IMR-90 (cell line): ENCODE measurements around the gene DHX57. TPM values are rescaled to one million over a fixed set of nuclear protein-coding genes. Genes with fewer than 3 reads are reported as not detected.
A peak's percentile ranks its signal among the peaks of the same experiment; 100 is the strongest.

Experiments
- ATAC-seq: fragments of 200-7000 bp; cut with Tn5 transposase; 2 replicates; pipeline ENCODE4 v1.9.1; 2020; ENCODE audit warnings: low read depth, mild to moderate bottlenecking, moderate library complexity
- BruUV-seq: library from RNA; stranded (reverse); fragments of 400-500 nt; replicated peaks from 2 replicates; lab custom pipeline; 2021; lab: Mats Ljungman, UMichigan
- CTCF ChIA-PET: fragments of 300-600 bp; formaldehyde crosslinking; extraction: SDS; loops from one replicate; lab custom pipeline; 2021; ENCODE audit warnings: antibody characterized with exemption; lab: Yijun Ruan, JAX
- POLR2A ChIA-PET: fragments of 300-600 bp; sonication (Branson Sonifier 250); formaldehyde crosslinking; loops from one replicate; lab custom pipeline; 2022; ENCODE audit warnings: antibody characterized with exemption; ENCODE audit not compliant: unreplicated experiment; lab: Charles Lee
- DNase-seq: peaks from one replicate; pipeline ENCODE4 v3.0.0; 2013
- H2AFZ ChIP-seq: replicated peaks from 2 replicates; pipeline ENCODE3; 2013; ENCODE audit warnings: low read length, mild to moderate bottlenecking; ENCODE audit not compliant: poor library complexity
- H2AK5ac ChIP-seq: 2 replicates; pipeline ENCODE4 v1.6.1; 2013; ENCODE audit warnings: low read depth, low read length, inconsistent platforms
- H2AK9ac ChIP-seq: replicated peaks from 2 replicates; pipeline ENCODE3; 2013; ENCODE audit warnings: mild to moderate bottlenecking, low read depth, low read length, moderate library complexity; ENCODE audit not compliant: poor library complexity
- H2BK120ac ChIP-seq: 2 replicates; pipeline ENCODE4 v1.6.1; 2013; ENCODE audit warnings: low read depth, low read length, inconsistent platforms
- H2BK15ac ChIP-seq: 3 replicates; pipeline ENCODE4 v1.6.1; 2013; ENCODE audit warnings: low read depth, low read length, inconsistent platforms
- H2BK20ac ChIP-seq: 2 replicates; pipeline ENCODE4 v1.6.1; 2013; ENCODE audit warnings: low read depth, mild to moderate bottlenecking, inconsistent platforms, low read length, moderate library complexity
- H2BK5ac ChIP-seq: 2 replicates; pipeline ENCODE4 v1.6.1; 2013; ENCODE audit warnings: mild to moderate bottlenecking, low read depth, low read length, inconsistent platforms; ENCODE audit not compliant: poor library complexity, severe bottlenecking
- H3K14ac ChIP-seq: replicated peaks from 2 replicates; pipeline ENCODE4 v1.6.1; 2013; ENCODE audit warnings: low read depth, low read length, inconsistent platforms
- H3K18ac ChIP-seq: 2 replicates; pipeline ENCODE4 v1.6.1; 2013; ENCODE audit warnings: low read depth, low read length, control low read depth
- H3K23ac ChIP-seq: 2 replicates; pipeline ENCODE4 v1.6.1; 2013; ENCODE audit warnings: low read depth, low read length, inconsistent platforms
- H3K27ac ChIP-seq: 2 replicates; pipeline ENCODE4 v1.5.1; 2013; ENCODE audit warnings: mild to moderate bottlenecking, control low read depth, low read length; ENCODE audit not compliant: insufficient read depth
- H3K27me3 ChIP-seq: 2 replicates; pipeline ENCODE4 v1.6.1; 2013; ENCODE audit warnings: low read length; ENCODE audit not compliant: control insufficient read depth, insufficient read depth
- H3K36me3 ChIP-seq: 2 replicates; pipeline ENCODE4 v1.6.1; 2013; ENCODE audit warnings: low read length, mixed read lengths; ENCODE audit not compliant: control insufficient read depth, insufficient read depth
- H3K4ac ChIP-seq: 2 replicates; pipeline ENCODE4 v1.6.1; 2013; ENCODE audit warnings: low read depth, low read length, inconsistent platforms
- H3K4me1 ChIP-seq: 2 replicates; pipeline ENCODE4 v1.6.1; 2013; ENCODE audit warnings: low read length, mixed read lengths; ENCODE audit not compliant: control insufficient read depth, insufficient read depth
- H3K4me2 ChIP-seq: 2 replicates; pipeline ENCODE4 v1.6.1; 2013; ENCODE audit warnings: low read depth, mild to moderate bottlenecking, control low read depth, low read length, moderate library complexity
- H3K4me3 ChIP-seq: 2 replicates; pipeline ENCODE4 v1.5.1; 2013; ENCODE audit warnings: low read depth, mild to moderate bottlenecking, control low read depth, low read length, moderate library complexity; ENCODE audit not compliant: insufficient read depth
- H3K56ac ChIP-seq: 2 replicates; pipeline ENCODE4 v1.6.1; 2013; ENCODE audit warnings: low read length, inconsistent platforms; ENCODE audit not compliant: insufficient read depth; ENCODE audit errors: extremely low read depth
- H3K79me1 ChIP-seq, 2 experiments: 2 replicates each; pipeline ENCODE4 v1.6.1; 2013; ENCODE audit warnings: low read length in 2 of 2, inconsistent platforms in 1 of 2, low read depth in 1 of 2
- H3K9ac ChIP-seq: 2 replicates; pipeline ENCODE4 v1.6.1; 2013; ENCODE audit warnings: low read depth, low read length, control low read depth
- H3K9me1 ChIP-seq: 2 replicates; pipeline ENCODE4 v1.6.1; 2013; ENCODE audit warnings: low read length, inconsistent platforms; ENCODE audit not compliant: insufficient read depth
- H3K9me3 ChIP-seq: 2 replicates; pipeline ENCODE4 v1.6.1; 2013; ENCODE audit warnings: low read length; ENCODE audit not compliant: control insufficient read depth, insufficient read depth
- H4K20me1 ChIP-seq: 2 replicates; pipeline ENCODE4 v1.6.1; 2013; ENCODE audit warnings: low read length, inconsistent platforms; ENCODE audit not compliant: insufficient read depth
- H4K5ac ChIP-seq: 2 replicates; pipeline ENCODE4 v1.6.1; 2013; ENCODE audit warnings: mild to moderate bottlenecking, low read depth, low read length, control low read depth
- H4K8ac ChIP-seq, 2 experiments: 2 replicates each; pipeline ENCODE4 v1.6.1; 2013; ENCODE audit warnings: low read depth in 2 of 2, low read length in 2 of 2, control low read depth in 1 of 2, inconsistent platforms in 1 of 2
- H4K91ac ChIP-seq: 2 replicates; pipeline ENCODE4 v1.6.1; 2013; ENCODE audit warnings: low read depth, low read length, inconsistent platforms; ENCODE audit not compliant: insufficient read depth
- BHLHE40 ChIP-seq: fragments of 150-350 bp; IDR thresholded peaks from 2 replicates; pipeline ENCODE4 v1.6.1; 2016; ENCODE audit warnings: mild to moderate bottlenecking, low read depth, low read length
- CEBPB ChIP-seq: IDR thresholded peaks from 2 replicates; pipeline ENCODE4 v1.6.1; 2012; ENCODE audit warnings: low read depth, low read length, improper control_type of control experiment
- CHD1 ChIP-seq: IDR thresholded peaks from 2 replicates; pipeline ENCODE4 v1.6.1; 2012; ENCODE audit warnings: low read depth, low read length, improper control_type of control experiment
- CTCF ChIP-seq: conservative IDR thresholded peaks from 2 replicates; pipeline ENCODE4 v1.5.1; 2012; ENCODE audit warnings: mild to moderate bottlenecking, low read depth, low read length, improper control_type of control experiment
- ELK1 ChIP-seq: fragments of 150-350 bp; IDR thresholded peaks from 2 replicates; pipeline ENCODE4 v1.6.1; 2016; ENCODE audit warnings: low read depth, mild to moderate bottlenecking, low read length, moderate library complexity, borderline replicate concordance
- FOS ChIP-seq: fragments of 150-350 bp; IDR thresholded peaks from 2 replicates; pipeline ENCODE4 v1.6.1; 2016; ENCODE audit warnings: low read depth, low read length
- MAFK ChIP-seq: IDR thresholded peaks from 2 replicates; pipeline ENCODE4 v1.6.1; 2012; ENCODE audit warnings: low read depth, low read length, improper control_type of control experiment
- MAZ ChIP-seq: IDR thresholded peaks from 2 replicates; pipeline ENCODE4 v1.6.1; 2012; ENCODE audit warnings: low read depth, mild to moderate bottlenecking, low read length, improper control_type of control experiment, moderate library complexity, borderline replicate concordance
- NFE2L2 ChIP-seq: fragments of 150-350 bp; IDR thresholded peaks from 2 replicates; pipeline ENCODE4 v1.6.1; 2016; ENCODE audit warnings: low read depth, mild to moderate bottlenecking, low read length
- POLR2A ChIP-seq: IDR thresholded peaks from 2 replicates; pipeline ENCODE4 v1.6.1; 2012; ENCODE audit warnings: mild to moderate bottlenecking, low read depth, low read length
- RAD21 ChIP-seq: IDR thresholded peaks from 2 replicates; pipeline ENCODE4 v1.6.1; 2012; ENCODE audit warnings: low read length, improper control_type of control experiment
- RCOR1 ChIP-seq: IDR thresholded peaks from 2 replicates; pipeline ENCODE4 v1.6.1; 2012; ENCODE audit warnings: mild to moderate bottlenecking, low read length, improper control_type of control experiment; ENCODE audit not compliant: insufficient replicate concordance
- RFX5 ChIP-seq: IDR thresholded peaks from 2 replicates; pipeline ENCODE4 v1.8.0; 2012; ENCODE audit warnings: low read depth, mild to moderate bottlenecking, low read length, moderate library complexity
- SMC3 ChIP-seq: fragments of 150-350 bp; IDR thresholded peaks from 2 replicates; pipeline ENCODE4 v1.6.1; 2016; ENCODE audit warnings: low read depth, mild to moderate bottlenecking, antibody characterized with exemption, low read length, moderate library complexity
- USF2 ChIP-seq: fragments of 150-350 bp; IDR thresholded peaks from 2 replicates; pipeline ENCODE4 v1.6.1; 2017; ENCODE audit warnings: mild to moderate bottlenecking, antibody characterized with exemption, low read length, low read depth
- WGBS, 2 experiments: methylation state at CpG; one replicate each; pipeline versions ENCODE4 v1.1.5 to v1.1.7; 2013; ENCODE audit warnings: missing lambda C conversion rate in 2 of 2; ENCODE audit not compliant: insufficient read length in 1 of 2; ENCODE audit errors: extremely low coverage in 2 of 2; 5-methylcytosine and 5-hydroxymethylcytosine counted together
- dilution Hi-C: fragments of 300-500 bp; cut with HindIII; formaldehyde crosslinking; loops from one replicate; pipeline ENCODE4 v1.14.3; 2018; ENCODE audit warnings: low sequenced_read_pairs; ENCODE audit not compliant: unreplicated experiment
- in situ Hi-C: fragments of 300-500 bp; cut with MboI; formaldehyde crosslinking; loops from 3 replicates; pipeline ENCODE4 v1.14.3; 2019; ENCODE audit warnings: low sequenced_read_pairs, inconsistent platforms, mixed read lengths
- intact Hi-C: fragments of 100-400 bp; cut with micrococcal nuclease; formaldehyde crosslinking; loops from 2 replicates; pipeline ENCODE4 v1.10.0; 2022
- polyA plus RNA-seq, 3 experiments: library from polyadenylated mRNA; depleted of rRNA; stranded (reverse); fragments of >200 nt; gene quantifications; 2 replicates each; pipeline ENCODE4 v1.2.3, GENCODE V29; 2012; ENCODE audit warnings: low replicate concordance in 1 of 3
- total RNA-seq: library from RNA; depleted of rRNA; stranded (reverse); fragments of >200 nt; gene quantifications from 2 replicates; pipeline ENCODE4 v1.2.3, GENCODE V29; 2012

The DHX57 gene
- total and polyA plus RNA-seq, 2 of the 4 experiments (the other 2 are of a cell fraction) = 9.5 to 24.4 TPM

GRCh38 chr2:38866773-38867443, 8.8 kb downstream of the DHX57 start:
- H3K27ac ChIP-seq = no peak overlapping the region
- H4K5ac ChIP-seq = no peak overlapping the region
- peaks cover 11% of the 10 kb centered on the region for H3K36me3 ChIP-seq
- no peaks in the 10 kb centered on the region for H3K9me3 ChIP-seq
- H3K9ac ChIP-seq = no peak overlapping the region
- TF ChIP-seq SMC3 (no peak), MAZ (no peak), USF2 (no peak), RFX5 (no peak), CHD1 (no peak), NFE2L2 (no peak), ELK1 (no peak), FOS (no peak), BHLHE40 (no peak), CEBPB (no peak), RAD21 (no peak), MAFK (no peak), CTCF (no peak), POLR2A (no peak), RCOR1 (no peak)
- H3K4me2 ChIP-seq = no peak overlapping the region
- H3K79me1 ChIP-seq = peaks cover 8 to 24% of the 10 kb centered on the region in 2 experiments
- H3K9me1 ChIP-seq = no peaks in the 10 kb centered on the region
- H3K14ac ChIP-seq = no peak overlapping the region
- intact Hi-C loops = no loop called here
- no peak overlapping the region for H2BK15ac ChIP-seq
- no peak overlapping the region for H2AK5ac ChIP-seq
- no peak overlapping the region for H2BK5ac ChIP-seq
- H3K56ac ChIP-seq = no peak overlapping the region
- H2AFZ ChIP-seq = no peak overlapping the region
- H3K4me1 ChIP-seq = 0 out of 2 replicates have a peak, but pooled peaks cover 1% of the 10 kb centered on the region
- no peak overlapping the region for H2BK120ac ChIP-seq
- H3K4ac ChIP-seq = no peak overlapping the region
- no TSS peak for BruUV-seq
- no peak overlapping the region for H4K91ac ChIP-seq
- DNase-seq (peak; percentile 30), ATAC-seq (no peak)
- no peaks in the 10 kb centered on the region for H3K27me3 ChIP-seq
- POLR2A ChIA-PET = no interaction called here
- H2AK9ac ChIP-seq = no peak overlapping the region
- in situ Hi-C loops = no loop called here
- no peak overlapping the region for H3K23ac ChIP-seq
- dilution Hi-C loops = no loop called here
- no peak overlapping the region for H4K8ac ChIP-seq
- no CpG with 5 or more reads among the region's 3 CpGs for WGBS, 2 experiments
- H2BK20ac ChIP-seq = no peak overlapping the region
- no peak overlapping the region for H3K18ac ChIP-seq
- CTCF ChIA-PET = no interaction called here
- H4K20me1 ChIP-seq = no peaks in the 10 kb centered on the region
- H3K4me3 ChIP-seq = no peak overlapping the region
